Neural cell (in vitro differentiated cells): ENCODE results near the gene ARHGAP6.

Experiments
- CTCF ChIP-seq: fragments of 450-650 bp; IDR thresholded peaks from 2 replicates; pipeline ENCODE4 v1.5.1; 2014; ENCODE audit warnings: antibody characterized with exemption, mild to moderate bottlenecking, moderate library complexity; ENCODE audit not compliant: poor library complexity, severe bottlenecking
- EP300 ChIP-seq: fragments of 450-650 bp; conservative IDR thresholded peaks from 2 replicates; pipeline ENCODE4 v1.6.1; 2014; ENCODE audit warnings: antibody characterized with exemption, mild to moderate bottlenecking, moderate library complexity; ENCODE audit not compliant: poor library complexity, severe bottlenecking
- EZH2 ChIP-seq: fragments of 200-600, 300-800 bp; shearing (Covaris generic), sonication (generic); IDR thresholded peaks from 2 replicates; pipeline ENCODE4 v1.6.1; 2014; ENCODE audit warnings: antibody characterized with exemption, low read length, borderline replicate concordance, mild to moderate bottlenecking; ENCODE audit not compliant: insufficient read depth, poor library complexity, severe bottlenecking
- RAD21 ChIP-seq: fragments of 450-650 bp; conservative IDR thresholded peaks from 2 replicates; pipeline ENCODE4 v1.6.1; 2014; ENCODE audit warnings: antibody characterized with exemption, mild to moderate bottlenecking, moderate library complexity
- REST ChIP-seq: IDR thresholded peaks from 2 replicates; pipeline ENCODE4 v1.6.1; 2012; ENCODE audit warnings: borderline replicate concordance
- SMC3 ChIP-seq: fragments of 450-650 bp; conservative IDR thresholded peaks from 2 replicates; pipeline ENCODE4 v1.6.1; 2014; ENCODE audit warnings: antibody characterized with exemption, mild to moderate bottlenecking, moderate library complexity; ENCODE audit not compliant: poor library complexity
- TAF1 ChIP-seq: IDR thresholded peaks from 2 replicates; pipeline ENCODE4 v1.6.1; 2012; ENCODE audit warnings: low read depth

DNA sequence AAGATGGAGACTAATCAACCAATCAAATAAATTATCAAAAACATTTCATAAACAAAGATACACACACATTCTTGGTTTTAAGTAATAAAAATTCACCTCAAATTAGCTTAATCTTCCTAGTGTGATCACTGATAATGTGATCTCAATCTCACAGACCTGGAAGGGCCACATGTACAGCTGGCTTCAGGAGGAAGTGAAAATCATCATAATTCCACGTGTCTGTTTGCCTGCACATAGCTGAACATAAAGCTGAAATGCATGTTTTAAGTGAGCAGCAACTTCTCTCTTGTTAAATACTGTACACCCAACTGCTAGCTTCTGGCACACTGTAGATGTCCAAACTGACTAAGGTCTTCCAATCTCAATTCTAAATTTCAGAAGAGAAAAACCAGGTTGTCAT lies 53.8 kb downstream of the ARHGAP6 start:
- TF ChIP-seq CTCF (no peak), EZH2 (no peak), SMC3 (no peak), REST (no peak), EP300 (no peak), RAD21 (no peak), TAF1 (no peak)
